ENCODE data around the gene MLLT1. TPM values are rescaled to one million over a fixed set of nuclear protein-coding genes. Genes with fewer than 3 reads are reported as not detected.
A peak's percentile ranks its signal among the peaks of the same experiment; 100 is the strongest.

MLLT1 gene
- total RNA-seq, 1 experiment from 2014 or later: 54.9 TPM

- Histone ChIP-seq H3K18ac (ENCODE audit: insufficient read length, low read depth, low read length) (no peak overlapping the region), H3K23ac (ENCODE audit: insufficient read length, low read depth, low read length) (no peak overlapping the region), H4K5ac (ENCODE audit: insufficient read length, low read depth, low read length) (no peak overlapping the region), H3K14ac (ENCODE audit: insufficient read depth, low read length) (peak overlapping the region; percentile 49; the same call in 1 of the 2 replicates), H3K27me3 (ENCODE audit: insufficient read depth, low read length) (no peaks in the 10 kb centered on the region), H3K4me1 (ENCODE audit: insufficient read depth, low read length) (0 out of 2 replicates have a peak, but pooled peaks cover 2% of the 10 kb centered on the region), H3K79me2 (ENCODE audit: insufficient read depth, low read length) (peaks cover 3% of the 10 kb centered on the region; the same call in 1 of the 2 replicates), H3K9ac (ENCODE audit: extremely low read depth, insufficient read length, low read length) (no peak overlapping the region), H2BK20ac (ENCODE audit: low read depth, low read length, poor library complexity, severe bottlenecking) (no peak overlapping the region), H3K4ac (ENCODE audit: low read depth, low read length) (no peak overlapping the region), H4K20me1 (ENCODE audit: control insufficient read depth, insufficient read depth, insufficient read length) (no peaks in the 10 kb centered on the region), H3K27ac (ENCODE audit: insufficient read length, low read depth, low read length) (no peak overlapping the region), H3K9me3 (ENCODE audit: control insufficient read depth, low read depth, low read length) (no peaks in the 10 kb centered on the region), H3K4me2 (ENCODE audit: insufficient read depth, insufficient read length, low read length) (no peak overlapping the region), H4K91ac (ENCODE audit: insufficient read length, low read depth, low read length) (no peak overlapping the region), H2BK15ac (ENCODE audit: low read depth, low read length) (no peak overlapping the region), H2BK120ac (ENCODE audit: low read depth, low read length, poor library complexity, severe bottlenecking) (no peak overlapping the region), H2AK5ac (ENCODE audit: insufficient read length, low read length) (no peak overlapping the region), H2AFZ (ENCODE audit: low read length) (no peak overlapping the region), H2BK12ac (ENCODE audit: insufficient read length, low read depth, low read length) (no peak overlapping the region), H2BK5ac (ENCODE audit: insufficient read length, low read length) (no peak overlapping the region), H3K56ac (ENCODE audit: insufficient read length, low read depth, low read length) (no peak overlapping the region), H3T11ph (ENCODE audit: low read length) (no peak overlapping the region), H3K79me1 (ENCODE audit: insufficient read depth, low read depth, low read length, poor library complexity, severe bottlenecking) (peaks cover 4% of the 10 kb centered on the region), H4K8ac (replicated peaks; ENCODE audit: insufficient read length, low read depth, low read length) (no peak overlapping the region), H3K23me2 (ENCODE audit: insufficient read length, low read depth, low read length, poor library complexity, severe bottlenecking) (no peaks in the 10 kb centered on the region)
- Mint-ChIP-seq H3K27ac (peak overlapping the region in 2 of 3 experiments; percentile 8 to 61; a peak in 3 of 7 replicates), H3K9me3 (no peaks in the 10 kb centered on the region), H3K4me1 (peaks cover 17 to 33% of the 10 kb centered on the region in 2 experiments), H3K4me3 (no peak overlapping the region), H3K27me3 (ENCODE audit: low read depth) (no peaks in the 10 kb centered on the region; the same call in 1 of the 2 replicates), H3K36me3 (ENCODE audit: insufficient read depth in 1 of 3, low read depth in 3 of 3) (peaks cover 3 to 8% (median 7%) of the 10 kb centered on the region in 3 experiments; a peak in 6 of 7 replicates)
- TF ChIP-seq CTCF (conservative IDR thresholded peaks at IDR 0.05): no peak
- no peak for DNase-seq
- no CpG with 5 or more reads among the region's 24 CpGs for WGBS (ENCODE audit: extremely low coverage, insufficient read length, low lambda C conversion rate)
Observed at GRCh38 chr19:6239871-6240676, 39.7 kb downstream of the MLLT1 start.
